HEK293T (cell line): ENCODE measurements around the gene DLG5.

Experiments used
- CTCF ChIA-PET: fragments of 350-600 bp; formaldehyde crosslinking; extraction: SDS; loops from one replicate; lab custom pipeline; 2021; ENCODE audit warnings: antibody characterized with exemption, inconsistent platforms; lab: Yijun Ruan, JAX
- POLR2A ChIA-PET: fragments of 350-600 bp; formaldehyde crosslinking; extraction: SDS; loops from one replicate; lab custom pipeline; 2020; ENCODE audit warnings: antibody characterized with exemption, inconsistent platforms; lab: Yijun Ruan, JAX
- DNase-seq: peaks from one replicate; pipeline ENCODE4 v3.0.0; 2012; ENCODE audit warnings: mixed read lengths; ENCODE audit errors: extremely low spot score
- ARNT ChIP-seq: fragments of 450-650 bp; IDR thresholded peaks from 2 replicates; pipeline ENCODE4 v1.6.1; 2017; ENCODE audit warnings: mild to moderate bottlenecking
- BHLHE40 ChIP-seq: fragments of 450-650 bp; IDR thresholded peaks from 2 replicates; pipeline ENCODE4 v1.6.1; 2016; ENCODE audit warnings: mild to moderate bottlenecking, moderate library complexity, borderline replicate concordance
- CTBP1 ChIP-seq: fragments of 450-650 bp; IDR thresholded peaks from 2 replicates; pipeline ENCODE4 v1.6.1; 2016; ENCODE audit warnings: borderline replicate concordance
- ELF4 ChIP-seq: fragments of 450-650 bp; IDR thresholded peaks from 2 replicates; pipeline ENCODE4 v1.6.1; 2017; ENCODE audit warnings: antibody characterized with exemption
- FOXA1 ChIP-seq: fragments of 450-650 bp; IDR thresholded peaks from 2 replicates; pipeline ENCODE4 v1.6.1; 2016; ENCODE audit warnings: mild to moderate bottlenecking
- FOXK2 ChIP-seq: fragments of 450-650 bp; IDR thresholded peaks from 2 replicates; pipeline ENCODE4 v1.6.1; 2016; ENCODE audit warnings: mild to moderate bottlenecking
- FOXM1 ChIP-seq: fragments of 450-650 bp; IDR thresholded peaks from 2 replicates; pipeline ENCODE4 v1.6.1; 2017; ENCODE audit warnings: mild to moderate bottlenecking, borderline replicate concordance
- HDGF ChIP-seq: fragments of 450-650 bp; IDR thresholded peaks from 2 replicates; pipeline ENCODE4 v1.6.1; 2017; ENCODE audit warnings: antibody characterized with exemption, borderline replicate concordance
- L3MBTL2 ChIP-seq: fragments of 450-650 bp; conservative IDR thresholded peaks from 2 replicates; pipeline ENCODE4 v1.6.1; 2016; ENCODE audit warnings: mild to moderate bottlenecking
- LEF1 ChIP-seq: fragments of 450-650 bp; IDR thresholded peaks from 2 replicates; pipeline ENCODE4 v1.6.1; 2017; ENCODE audit warnings: mild to moderate bottlenecking, borderline replicate concordance
- NFRKB ChIP-seq: fragments of 450-650 bp; IDR thresholded peaks from 2 replicates; pipeline ENCODE4 v1.6.1; 2016; ENCODE audit warnings: mild to moderate bottlenecking, moderate library complexity
- PKNOX1 ChIP-seq: fragments of 450-650 bp; IDR thresholded peaks from 2 replicates; pipeline ENCODE4 v1.6.1; 2016
- SP1 ChIP-seq: fragments of 450-650 bp; IDR thresholded peaks from 2 replicates; pipeline ENCODE4 v1.6.1; 2017
- SUZ12 ChIP-seq: fragments of 450-650 bp; IDR thresholded peaks from 2 replicates; pipeline ENCODE4 v1.6.1; 2016; ENCODE audit warnings: mild to moderate bottlenecking
- TARDBP ChIP-seq: fragments of 450-650 bp; IDR thresholded peaks from 2 replicates; pipeline ENCODE4 v1.6.1; 2016
- ZNF384 ChIP-seq: fragments of 450-650 bp; IDR thresholded peaks from 2 replicates; pipeline ENCODE4 v1.6.1; 2016

Gene DLG5

GRCh38 chr10:77970869-77971803 lies 44.6 kb upstream of the DLG5 start:
- CTCF ChIA-PET = no interaction called here
- no peak for DNase-seq
- POLR2A ChIA-PET = no interaction called here
- TF ChIP-seq ZNF384 (no peak), ARNT (no peak), NFRKB (no peak), ELF4 (no peak), L3MBTL2 (no peak), TARDBP (no peak), HDGF (no peak), SP1 (no peak), SUZ12 (no peak), CTBP1 (no peak), LEF1 (no peak), FOXM1 (no peak), PKNOX1 (no peak), BHLHE40 (no peak), FOXA1 (no peak)

- TF ChIP-seq ELF4 (no peak), ARNT (no peak), NFRKB (no peak), LEF1 (no peak), TARDBP (no peak), FOXA1 (no peak), CTBP1 (no peak), PKNOX1 (no peak), SUZ12 (no peak), FOXK2 (no peak), ZNF384 (no peak), SP1 (no peak), BHLHE40 (no peak), L3MBTL2 (no peak)
- DNase-seq = no peak
- POLR2A ChIA-PET = no interaction called here
- CTCF ChIA-PET = no interaction called here
These were observed 42.6 kb upstream of the DLG5 start for GRCh38 chr10:77969114-77969513.

GRCh38 chr10:77967611-77968022 lies 41.1 kb upstream of the DLG5 start:
- CTCF ChIA-PET = interaction anchor here (0.6 kb wide), 1 partner anchor 1322 kb away, joined by 3 read pairs; no protein-coding TSS in a partner anchor
- POLR2A ChIA-PET = no interaction called here
- DNase-seq = no peak
- no peak for TF ChIP-seq FOXA1
- no peak for TF ChIP-seq TARDBP
- no peak for TF ChIP-seq LEF1
- no peak for TF ChIP-seq NFRKB
- no peak for TF ChIP-seq ARNT

- ChIA-PET CTCF (interaction anchor here (1.1 kb wide), 1 partner anchor 8 kb away, joined by 3 read pairs; no protein-coding TSS in a partner anchor), POLR2A (no interaction called here)
- no peak for DNase-seq
- TF ChIP-seq ZNF384 (no peak), FOXK2 (no peak), HDGF (no peak), FOXM1 (no peak), NFRKB (no peak), SP1 (no peak), TARDBP (no peak), FOXA1 (no peak), ELF4 (no peak)
These were observed 38.7 kb upstream of the DLG5 start for GRCh38 chr10:77965294-77965693.

GRCh38 chr10:77964811-77965210 lies 38.3 kb upstream of the DLG5 start:
- ChIA-PET POLR2A (no interaction called here), CTCF (interaction anchor here (1.1 kb wide), 1 partner anchor 8 kb away, joined by 3 read pairs; no protein-coding TSS in a partner anchor)
- no peak for TF ChIP-seq ELF4
- no peak for TF ChIP-seq FOXK2
- TF ChIP-seq SUZ12 = no peak
- TF ChIP-seq LEF1 = no peak
- TF ChIP-seq L3MBTL2 = no peak
- TF ChIP-seq NFRKB = no peak
- no peak for TF ChIP-seq SP1
- TF ChIP-seq FOXA1 = no peak
- no peak for TF ChIP-seq HDGF
- no peak for TF ChIP-seq ARNT
- TF ChIP-seq ZNF384 = no peak
- no peak for TF ChIP-seq CTBP1
- no peak for TF ChIP-seq BHLHE40
- no peak for TF ChIP-seq FOXM1
- no peak for TF ChIP-seq PKNOX1
- TF ChIP-seq TARDBP = no peak
- DNase-seq = no peak

GRCh38 chr10:77963901-77964300 lies 37.3 kb upstream of the DLG5 start:
- DNase-seq = no peak
- POLR2A ChIA-PET = no interaction called here
- CTCF ChIA-PET = interaction anchor here (1.1 kb wide), 1 partner anchor 9 kb away, joined by 3 read pairs; no protein-coding TSS in a partner anchor
- no peak for TF ChIP-seq L3MBTL2
- TF ChIP-seq TARDBP = no peak
- no peak for TF ChIP-seq BHLHE40
- TF ChIP-seq FOXA1 = no peak
- no peak for TF ChIP-seq ARNT
- no peak for TF ChIP-seq NFRKB
- TF ChIP-seq HDGF = no peak
- no peak for TF ChIP-seq LEF1
- no peak for TF ChIP-seq ZNF384
- TF ChIP-seq ELF4 = no peak
- TF ChIP-seq SP1 = no peak
- TF ChIP-seq FOXM1 = no peak
- TF ChIP-seq CTBP1 = no peak
- TF ChIP-seq FOXK2 = no peak
